Stimulated activated naive CD8-positive, alpha-beta T cell treated with anti-CD3 and anti-CD28 coated beads, Interleukin-15, amount 100 ng/mL, for 72 hours (primary cell): ENCODE results near the gene INPP4A.

ENCODE experiments used
- ATAC-seq: fragments of 150-1000 bp; cut with Tn5 transposase; 2 replicates; pipeline ENCODE4 v1.10.0; 2021; ENCODE audit warnings: mild to moderate bottlenecking, moderate library complexity
- DNase-seq, 2 donors: peaks; one replicate each; pipeline ENCODE4 v3.0.0; 2021 to 2022
- H3K27ac Mint-ChIP-seq, 2 donors: one replicate each; pipeline ENCODE4 v1.8.0; 2022; ENCODE audit warnings: mild to moderate bottlenecking in 2 of 2, mixed read lengths in 2 of 2, moderate library complexity in 2 of 2
- H3K27me3 Mint-ChIP-seq: one replicate; pipeline ENCODE4 v1.8.0; 2022; ENCODE audit warnings: mixed read lengths
- H3K4me1 Mint-ChIP-seq: one replicate; pipeline ENCODE4 v1.8.0; 2022; ENCODE audit warnings: mild to moderate bottlenecking, mixed read lengths
- H3K4me3 Mint-ChIP-seq, 2 donors: one replicate each; pipeline ENCODE4 v1.8.0; 2022; ENCODE audit warnings: mild to moderate bottlenecking in 2 of 2, mixed read lengths in 2 of 2, moderate library complexity in 1 of 2
- H3K9me3 Mint-ChIP-seq, 2 donors: one replicate each; pipeline ENCODE4 v1.8.0; 2022; ENCODE audit warnings: mixed read lengths in 2 of 2

The INPP4A gene

GRCh38 chr2:98608962-98609604 lies 164.4 kb downstream of the INPP4A start:
- H3K27me3 Mint-ChIP-seq, result no peaks in the 10 kb centered on the region
- ATAC-seq, result peak; percentile 13
- peak in 1 of 2 donors; percentile 16 for DNase-seq

DNA sequence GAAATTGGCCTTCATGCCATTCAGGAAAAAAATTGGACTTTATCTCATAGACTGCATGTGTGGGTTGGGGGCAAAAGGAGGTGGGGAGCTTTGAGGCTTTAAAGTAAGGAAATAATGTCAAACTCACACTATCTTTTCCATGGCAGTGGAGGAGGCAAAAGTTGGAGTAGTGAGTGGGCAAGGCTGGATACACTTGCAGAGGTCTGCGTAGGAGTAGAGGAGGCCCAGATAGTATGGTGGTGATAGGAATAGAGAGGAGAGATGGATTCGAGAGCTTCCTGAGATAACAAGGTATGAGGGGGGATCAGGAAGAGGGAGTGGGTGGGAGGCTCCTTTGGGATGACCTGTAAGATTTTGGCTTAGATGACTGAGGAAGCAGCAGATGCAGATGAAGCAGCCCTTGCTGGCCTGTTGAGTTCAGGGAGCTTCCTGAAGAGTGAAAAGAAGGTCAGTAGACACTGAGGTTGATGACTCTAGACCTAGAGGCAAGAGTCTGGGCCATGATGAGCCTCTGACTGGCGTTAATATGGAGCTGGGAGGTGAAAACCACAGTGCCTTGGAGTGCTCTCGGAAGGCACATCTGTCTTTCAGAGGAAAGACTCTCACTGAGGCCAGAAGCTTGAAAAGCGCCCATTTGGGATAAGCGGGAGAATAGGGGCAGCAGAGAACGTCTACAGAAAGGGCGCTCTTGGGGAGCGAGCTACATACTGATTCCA lies 169.5 kb downstream of the INPP4A start:
- no peak for ATAC-seq
- Mint-ChIP-seq H3K4me1 (peaks cover 59% of the 10 kb centered on the region), H3K27ac (no peak overlapping the region), H3K9me3 (no peaks in the 10 kb centered on the region), H3K27me3 (no peaks in the 10 kb centered on the region), H3K4me3 (no peak overlapping the region)
- no peak for DNase-seq

More at GRCh38 chr2:98608962-98609604, 164.4 kb downstream of the INPP4A start:
- Mint-ChIP-seq H3K9me3 (no peaks in the 10 kb centered on the region), H3K4me3 (peak overlapping the region; percentile 89 to 92), H3K27ac (peak overlapping the region; percentile 98), H3K4me1 (peaks cover 67% of the 10 kb centered on the region)

DNA sequence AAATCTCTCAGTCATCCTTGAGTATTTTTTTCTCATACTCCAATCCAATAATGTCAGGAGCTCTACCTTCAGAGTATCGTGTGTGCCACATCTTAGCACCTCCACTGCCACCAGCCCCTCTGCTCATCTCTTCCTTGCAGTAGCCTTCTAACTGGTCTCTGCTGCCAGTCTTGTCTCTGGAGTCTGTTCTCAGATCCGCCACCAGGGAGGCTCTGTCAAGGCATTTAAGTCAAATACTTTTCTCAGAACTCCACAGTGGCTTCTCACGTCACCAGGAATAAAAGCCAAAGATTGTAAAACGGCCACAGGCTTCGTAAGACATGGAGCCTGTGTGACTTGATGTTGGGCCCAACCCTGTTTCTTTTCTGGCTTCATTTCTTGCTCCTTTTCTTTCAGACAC lies 170.8 kb downstream of the INPP4A start:
- ATAC-seq (peak; percentile 46), DNase-seq (no peak)
- H3K27me3 Mint-ChIP-seq, result no peaks in the 10 kb centered on the region
- H3K4me1 Mint-ChIP-seq, result peaks cover 55% of the 10 kb centered on the region
- H3K9me3 Mint-ChIP-seq, result no peaks in the 10 kb centered on the region
- peak overlapping the region; percentile 4 to 21 for H3K27ac Mint-ChIP-seq
- no peak overlapping the region for H3K4me3 Mint-ChIP-seq

DNA sequence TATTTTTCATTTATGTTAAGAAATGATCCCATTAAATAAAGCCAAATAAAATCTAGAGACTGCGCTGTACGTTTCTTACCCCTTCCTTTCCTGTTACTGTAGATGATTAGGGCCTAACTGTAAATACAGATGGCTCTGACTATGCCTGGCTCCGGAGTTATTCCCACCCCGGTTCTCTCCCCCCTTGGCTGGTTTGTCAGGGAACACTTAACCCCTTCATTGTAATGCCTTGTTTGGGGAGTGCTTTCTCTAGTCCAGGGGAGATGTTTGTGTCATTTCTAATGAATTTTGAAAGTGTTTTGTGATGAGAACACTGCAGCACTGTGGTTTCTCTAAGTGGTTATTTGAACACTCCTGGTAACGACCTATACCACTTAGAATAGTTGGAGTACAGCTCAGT lies 172.5 kb downstream of the INPP4A start:
- peaks cover 55% of the 10 kb centered on the region for H3K4me1 Mint-ChIP-seq
- peak overlapping the region in 1 of 2 donors; percentile 24 for H3K27ac Mint-ChIP-seq
- H3K27me3 Mint-ChIP-seq, result no peaks in the 10 kb centered on the region
- ATAC-seq, result no peak
- H3K4me3 Mint-ChIP-seq, result no peak overlapping the region
- no peaks in the 10 kb centered on the region for H3K9me3 Mint-ChIP-seq
- no peak for DNase-seq

- no peak for ATAC-seq
- Mint-ChIP-seq H3K9me3 (no peaks in the 10 kb centered on the region), H3K27ac (no peak overlapping the region), H3K27me3 (no peaks in the 10 kb centered on the region), H3K4me3 (no peak overlapping the region), H3K4me1 (peaks cover 38% of the 10 kb centered on the region)
- DNase-seq, result no peak
Observed at GRCh38 chr2:98623657-98624056, 179.0 kb downstream of the INPP4A start.

DNA sequence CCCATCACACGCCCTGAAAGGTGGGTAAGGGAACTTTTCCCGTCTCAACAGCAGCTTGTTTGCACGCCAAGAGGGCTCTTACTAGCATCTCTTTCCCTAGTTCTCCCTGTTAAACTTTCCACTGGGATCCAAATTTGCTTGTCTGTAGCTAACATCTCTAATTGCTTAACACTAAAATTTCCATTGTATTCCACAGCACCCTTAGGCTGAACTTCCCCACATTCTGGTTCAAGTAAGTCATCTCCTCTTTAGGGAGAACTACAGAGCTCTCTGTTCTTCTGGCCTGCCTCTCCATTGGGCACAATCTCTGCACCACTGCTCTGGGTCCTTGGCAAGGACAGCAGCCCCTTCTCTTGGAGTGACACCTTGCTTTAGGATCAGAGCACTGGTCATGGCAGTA lies 187.7 kb downstream of the INPP4A start:
- Mint-ChIP-seq H3K27ac (peak overlapping the region; percentile 5 to 60), H3K4me1 (peaks cover 37% of the 10 kb centered on the region), H3K4me3 (no peak overlapping the region), H3K27me3 (no peaks in the 10 kb centered on the region), H3K9me3 (no peaks in the 10 kb centered on the region)
- no peak for ATAC-seq
- DNase-seq, result no peak

GRCh38 chr2:98634406-98635092 lies 189.9 kb downstream of the INPP4A start:
- H3K27me3 Mint-ChIP-seq, result no peaks in the 10 kb centered on the region
- H3K9me3 Mint-ChIP-seq, result no peaks in the 10 kb centered on the region
- H3K4me3 Mint-ChIP-seq, result peak overlapping the region; percentile 25 to 44
- ATAC-seq, result peak; percentile 65
- peak in 1 of 2 donors; percentile 48 for DNase-seq
- peak overlapping the region; percentile 19 to 95 for H3K27ac Mint-ChIP-seq
- peaks cover 48% of the 10 kb centered on the region for H3K4me1 Mint-ChIP-seq

- H3K27ac Mint-ChIP-seq, result peak overlapping the region; percentile 74 to 81
Observed at GRCh38 chr2:98637401-98638147, 192.9 kb downstream of the INPP4A start.

GRCh38 chr2:98643496-98644100 lies 198.9 kb downstream of the INPP4A start:
- Mint-ChIP-seq H3K27me3 (no peaks in the 10 kb centered on the region), H3K4me1 (peaks cover 9% of the 10 kb centered on the region), H3K9me3 (no peaks in the 10 kb centered on the region), H3K4me3 (no peak overlapping the region), H3K27ac (no peak overlapping the region)
- DNase-seq (no peak), ATAC-seq (no peak)

More at GRCh38 chr2:98637401-98638147, 192.9 kb downstream of the INPP4A start:
- Mint-ChIP-seq H3K4me1 (peaks cover 47% of the 10 kb centered on the region), H3K27me3 (no peaks in the 10 kb centered on the region), H3K4me3 (peak overlapping the region; percentile 51 to 68), H3K9me3 (no peaks in the 10 kb centered on the region)
- peak in 1 of 2 donors; percentile 41 for DNase-seq
- peak; percentile 92 for ATAC-seq
